HepG2 (cell line): ENCODE measurements around the gene SMARCB1. TPM values are rescaled to one million over a fixed set of nuclear protein-coding genes. Genes with fewer than 3 reads are reported as not detected.

ENCODE experiments used
- CERS6 ChIP-seq: sonication (generic); formaldehyde crosslinking; IDR thresholded peaks from 2 replicates; pipeline ENCODE4 v1.5.0; 2020; ENCODE audit warnings: missing genetic modification reagents
- FOXO4 ChIP-seq: sonication (generic); formaldehyde crosslinking; conservative IDR thresholded peaks from 2 replicates; pipeline ENCODE4 v1.8.1; 2023; ENCODE audit warnings: missing genetic modification reagents
- KDM6A ChIP-seq: IDR thresholded peaks from 2 replicates; pipeline ENCODE4 v1.6.1; 2016; ENCODE audit warnings: low read depth
- MZF1 ChIP-seq: sonication (generic); formaldehyde crosslinking; IDR thresholded peaks from 2 replicates; pipeline ENCODE4 v1.8.1; 2023; ENCODE audit warnings: mild to moderate bottlenecking, missing genetic modification reagents, borderline replicate concordance
- NFE2 ChIP-seq: sonication (generic); formaldehyde crosslinking; IDR thresholded peaks from 2 replicates; pipeline ENCODE4 v1.4.0; 2020; ENCODE audit warnings: missing genetic modification reagents
- PHF8 ChIP-seq: sonication (generic); formaldehyde crosslinking; IDR thresholded peaks from 2 replicates; pipeline ENCODE4 v1.5.0; 2020; ENCODE audit warnings: missing genetic modification reagents
- PLSCR1 ChIP-seq: sonication (generic); formaldehyde crosslinking; IDR thresholded peaks from 2 replicates; pipeline ENCODE4 v1.5.0; 2020; ENCODE audit warnings: missing genetic modification reagents, mild to moderate bottlenecking, borderline replicate concordance
- RBM39 ChIP-seq: fragments of 200-400 bp; formaldehyde crosslinking; IDR thresholded peaks from one replicate; pipeline ENCODE4 v1.6.1; 2018; ENCODE audit warnings: antibody characterized with exemption, mild to moderate bottlenecking, low read depth, low read length; ENCODE audit not compliant: poor library complexity, severe bottlenecking
- RFX3 ChIP-seq: IDR thresholded peaks from 2 replicates; pipeline ENCODE4 v1.6.1; 2016; ENCODE audit warnings: missing biosample characterization, missing genetic modification reagents
- SSRP1 ChIP-seq: IDR thresholded peaks from 2 replicates; pipeline ENCODE4 v1.6.1; 2016; ENCODE audit warnings: control low read depth
- TMF1 ChIP-seq: sonication (generic); formaldehyde crosslinking; IDR thresholded peaks from 2 replicates; pipeline ENCODE4 v1.8.1; 2022; ENCODE audit warnings: low read depth, missing genetic modification reagents
- U2AF2 ChIP-seq: fragments of 200-400 bp; formaldehyde crosslinking; IDR thresholded peaks from 2 replicates; pipeline ENCODE4 v1.6.1; 2017; ENCODE audit warnings: low read depth, mild to moderate bottlenecking, low read length
- YEATS4 ChIP-seq: sonication (generic); formaldehyde crosslinking; IDR thresholded peaks from 2 replicates; pipeline ENCODE4 v1.4.0; 2020; ENCODE audit warnings: missing genetic modification reagents, borderline replicate concordance
- ZNF101 ChIP-seq: sonication (generic); formaldehyde crosslinking; IDR thresholded peaks from 2 replicates; pipeline ENCODE4 v1.4.0; 2020; ENCODE audit warnings: mild to moderate bottlenecking, low read depth, missing genetic modification reagents, borderline replicate concordance
- ZNF17 ChIP-seq: sonication (generic); formaldehyde crosslinking; IDR thresholded peaks from 2 replicates; pipeline ENCODE4 v1.5.0; 2020; ENCODE audit warnings: mild to moderate bottlenecking, missing genetic modification reagents
- ZNF205 ChIP-seq: IDR thresholded peaks from 2 replicates; pipeline ENCODE4 v1.6.1; 2018; ENCODE audit warnings: missing biosample characterization, missing genetic modification reagents
- ZNF354B ChIP-seq: sonication (generic); formaldehyde crosslinking; IDR thresholded peaks from 2 replicates; pipeline ENCODE4 v1.8.0; 2022; ENCODE audit warnings: mild to moderate bottlenecking, missing genetic modification reagents
- ZNF546 ChIP-seq: sonication (generic); formaldehyde crosslinking; conservative IDR thresholded peaks from 2 replicates; pipeline ENCODE4 v1.8.1; 2023; ENCODE audit warnings: mild to moderate bottlenecking, missing genetic modification reagents
- ZNF639 ChIP-seq: conservative IDR thresholded peaks from 2 replicates; pipeline ENCODE4 v1.6.1; 2018; ENCODE audit warnings: missing genetic modification reagents
- ZNF768 ChIP-seq: sonication (generic); formaldehyde crosslinking; IDR thresholded peaks from 2 replicates; pipeline ENCODE4 v1.4.0; 2020; ENCODE audit warnings: missing genetic modification reagents
- ZNF776 ChIP-seq: sonication (generic); formaldehyde crosslinking; IDR thresholded peaks from 2 replicates; pipeline ENCODE4 v1.4.0; 2020; ENCODE audit warnings: mild to moderate bottlenecking, missing genetic modification reagents
- polyA plus RNA-seq, 8 experiments: library from polyadenylated mRNA; depleted of rRNA in 3 of 8; stranded (reverse) in 7 of 8; unstranded in 1 of 8; fragments of >200 nt; fragmentation: Illumina TruSeq in 4 of 8; extraction: Trizol in 4 of 8; gene quantifications; 2 replicates each; pipeline versions ENCODE4 v1.2.1 to v1.2.3, GENCODE V29; 2011 to 2016; ENCODE audit warnings: low read depth in 4 of 8, missing spikeins in 1 of 8, mixed read lengths in 1 of 8; ENCODE audit not compliant: insufficient read depth in 1 of 8
- total RNA-seq, 5 experiments: library from RNA; depleted of rRNA; stranded (reverse); fragments of >200 nt; fragmentation: Illumina TruSeq; extraction: Trizol; gene quantifications; 2 replicates each; pipeline ENCODE4 v1.2.3, GENCODE V29; 2016; ENCODE audit warnings: low read depth in 1 of 5
- TF ChIP-seq, protein P1 (sequence below): sonication (generic); formaldehyde crosslinking; IDR thresholded peaks from 2 replicates; pipeline ENCODE4 v1.4.0; 2020; ENCODE audit warnings: missing genetic modification reagents; ENCODE audit errors: not compliant biosample characterization
- TF ChIP-seq, protein P2 (sequence below): sonication (generic); formaldehyde crosslinking; IDR thresholded peaks from 2 replicates; pipeline ENCODE4 v1.5.1; 2020; ENCODE audit warnings: missing genetic modification reagents, mild to moderate bottlenecking, borderline replicate concordance

Gene SMARCB1
- total and polyA plus RNA-seq, 2 of the 13 experiments (the other 11 are each of a cell fraction or from before 2014, with no cell fraction given) = 74.0 to 166 TPM

- TF ChIP-seq FOXO4 (CRISPR knock-in tag) (no peak), RBM39 (no peak), ZNF776 (CRISPR knock-in tag) (no peak), SSRP1 (CRISPR knock-in tag) (no peak), ZNF639 (CRISPR knock-in tag) (0 out of 2 replicates have a peak, but pooled peaks have one; percentile 32), ZNF205 (CRISPR knock-in tag) (0 out of 2 replicates have a peak, but pooled peaks have one; percentile 48), PHF8 (CRISPR knock-in tag) (peak; percentile 86), ZNF17 (no peak), U2AF2 (no peak), RFX3 (CRISPR knock-in tag) (no peak), KDM6A (no peak), TMF1 (peak; percentile 29; the same call in 1 of the 2 replicates), MZF1 (CRISPR knock-in tag) (0 out of 2 replicates have a peak, but pooled peaks have one; percentile 27), ZNF546 (no peak), ZNF101 (CRISPR knock-in tag) (no peak), PLSCR1 (CRISPR knock-in tag) (no peak), CERS6 (CRISPR knock-in tag) (no peak), ZNF768 (no peak), YEATS4 (peak; percentile 79), ZNF354B (CRISPR knock-in tag) (no peak), NFE2 (CRISPR knock-in tag) (no peak)
- TF ChIP-seq, protein P1, sequence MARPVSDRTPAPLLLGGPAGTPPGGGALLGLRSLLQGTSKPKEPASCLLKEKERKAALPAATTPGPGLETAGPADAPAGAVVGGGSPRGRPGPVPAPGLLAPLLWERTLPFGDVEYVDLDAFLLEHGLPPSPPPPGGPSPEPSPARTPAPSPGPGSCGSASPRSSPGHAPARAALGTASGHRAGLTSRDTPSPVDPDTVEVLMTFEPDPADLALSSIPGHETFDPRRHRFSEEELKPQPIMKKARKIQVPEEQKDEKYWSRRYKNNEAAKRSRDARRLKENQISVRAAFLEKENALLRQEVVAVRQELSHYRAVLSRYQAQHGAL (CRISPR knock-in tag) = peak; percentile 85
- TF ChIP-seq, protein P2, sequence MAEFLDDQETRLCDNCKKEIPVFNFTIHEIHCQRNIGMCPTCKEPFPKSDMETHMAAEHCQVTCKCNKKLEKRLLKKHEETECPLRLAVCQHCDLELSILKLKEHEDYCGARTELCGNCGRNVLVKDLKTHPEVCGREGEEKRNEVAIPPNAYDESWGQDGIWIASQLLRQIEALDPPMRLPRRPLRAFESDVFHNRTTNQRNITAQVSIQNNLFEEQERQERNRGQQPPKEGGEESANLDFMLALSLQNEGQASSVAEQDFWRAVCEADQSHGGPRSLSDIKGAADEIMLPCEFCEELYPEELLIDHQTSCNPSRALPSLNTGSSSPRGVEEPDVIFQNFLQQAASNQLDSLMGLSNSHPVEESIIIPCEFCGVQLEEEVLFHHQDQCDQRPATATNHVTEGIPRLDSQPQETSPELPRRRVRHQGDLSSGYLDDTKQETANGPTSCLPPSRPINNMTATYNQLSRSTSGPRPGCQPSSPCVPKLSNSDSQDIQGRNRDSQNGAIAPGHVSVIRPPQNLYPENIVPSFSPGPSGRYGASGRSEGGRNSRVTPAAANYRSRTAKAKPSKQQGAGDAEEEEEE = no peak; the same call in 1 of the 2 replicates
Observed at GRCh38 chr22:23857606-23858483, 71.1 kb downstream of the SMARCB1 start, which contains the start of gene SLC2A11 (continued).
